Tibial artery (tissue), 4 donors: ENCODE results near the gene MBTPS1.

Source experiments
- DNase-seq, 2 donors: peaks; one replicate each; pipeline ENCODE4 v3.0.0-alpha.2; 2019
- H3K27ac ChIP-seq, 2 donors: fragments of 200-600 bp; sonication (generic) in 1 of 2; 1 replicate in 1 of 2; 2 replicates in 1 of 2; pipeline ENCODE4 v1.5.1; 2018 to 2019; ENCODE audit warnings: mild to moderate bottlenecking in 1 of 2
- H3K27me3 ChIP-seq, 2 donors: fragments of 200-600 bp; sonication (generic) in 1 of 2; one replicate each; pipeline versions ENCODE4 v1.5.1 to v1.6.0; 2016 to 2019
- H3K36me3 ChIP-seq, 3 donors: fragments of 200-600 bp; sonication (generic) in 2 of 3; one replicate each; pipeline ENCODE4 v1.5.1; 2016 to 2019; ENCODE audit warnings: mild to moderate bottlenecking in 2 of 3
- H3K4me1 ChIP-seq, 4 donors: fragments of 200-600 bp; sonication (generic) in 2 of 4; 1 replicate in 3 of 4; 2 replicates in 1 of 4; pipeline ENCODE4 v1.5.1; 2016 to 2019
- H3K4me3 ChIP-seq, 2 donors: fragments of 200-600 bp; sonication (generic) in 1 of 2; 1 replicate in 1 of 2; 2 replicates in 1 of 2; pipeline ENCODE4 v1.5.1; 2018 to 2019; ENCODE audit warnings: mild to moderate bottlenecking in 2 of 2
- H3K9me3 ChIP-seq, 3 donors: fragments of 200-600 bp; sonication (generic) in 1 of 3; one replicate each; pipeline ENCODE4 v1.5.1; 2016 to 2019
- CTCF ChIP-seq, 2 experiments: fragments of 200-600 bp in 1 of 2; fragments of 450-650 bp in 1 of 2; IDR thresholded peaks; one replicate each; pipeline ENCODE4 v1.5.1; 2017 to 2019; ENCODE audit warnings: antibody characterized with exemption in 2 of 2, mild to moderate bottlenecking in 1 of 2, moderate library complexity in 1 of 2
- intact Hi-C: fragments of 100-400 bp; cut with DNase I; formaldehyde crosslinking; loops from one replicate; pipeline ENCODE4 v1.15.0; 2023; ENCODE audit warnings: low total_unique reads

Gene MBTPS1

DNA sequence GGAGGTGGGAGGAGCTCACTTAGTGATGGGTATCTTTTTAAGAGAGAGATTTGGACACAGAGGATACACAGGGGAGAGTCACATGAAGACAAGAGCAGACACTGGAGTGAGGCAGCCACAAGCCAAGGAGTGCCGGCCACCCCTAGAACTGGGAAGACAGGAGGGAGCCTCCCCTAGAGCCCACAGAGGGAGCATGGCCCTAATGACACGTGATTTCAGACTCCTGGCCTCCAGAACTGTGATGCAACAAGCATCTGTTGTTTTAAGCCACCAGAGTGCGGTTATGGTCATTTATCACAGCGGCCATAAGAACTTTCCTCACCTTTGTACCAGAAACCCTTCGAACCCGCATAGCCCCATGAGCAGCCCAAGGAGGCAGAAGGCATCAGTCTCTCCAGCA lies 107.5 kb downstream of the MBTPS1 start:
- H3K9me3 ChIP-seq = no peaks in the 10 kb centered on the region
- DNase-seq = no peak
- H3K4me1 ChIP-seq = no peaks in the 10 kb centered on the region
- no peak for TF ChIP-seq CTCF (IDR thresholded peaks at IDR 0.05)
- no peak overlapping the region for H3K4me3 ChIP-seq
- H3K27ac ChIP-seq = no peak overlapping the region
- intact Hi-C loops = no loop called here
- H3K36me3 ChIP-seq = no peaks in the 10 kb centered on the region
- H3K27me3 ChIP-seq = peaks cover 0 to 28% of the 10 kb centered on the region in 2 donors

DNA sequence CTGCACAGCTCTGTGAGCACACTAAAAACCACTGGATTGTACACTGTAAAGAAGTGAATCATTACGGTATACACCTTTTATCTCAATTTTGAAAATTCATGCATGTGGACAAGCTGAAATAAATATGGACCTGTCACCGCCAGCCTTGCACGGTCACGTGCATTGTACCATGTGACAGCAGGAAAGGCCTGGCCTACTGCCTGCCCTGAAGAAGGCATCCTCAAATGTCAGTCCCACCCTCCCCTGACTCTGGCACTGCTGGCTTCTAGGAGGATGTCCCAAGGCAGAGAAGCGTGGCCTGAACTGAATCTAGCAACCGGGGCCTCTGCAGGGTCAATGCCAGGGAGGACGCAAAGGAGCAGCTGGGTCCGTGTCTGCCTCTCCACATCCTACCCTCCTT lies 108.8 kb downstream of the MBTPS1 start:
- Histone ChIP-seq H3K27ac (no peak overlapping the region), H3K9me3 (no peaks in the 10 kb centered on the region), H3K27me3 (peaks cover 0 to 30% of the 10 kb centered on the region in 2 donors), H3K36me3 (no peaks in the 10 kb centered on the region), H3K4me1 (no peaks in the 10 kb centered on the region), H3K4me3 (no peak overlapping the region)
- no peak for TF ChIP-seq CTCF (IDR thresholded peaks at IDR 0.05)
- intact Hi-C loops = no loop called here
- no peak for DNase-seq

- Histone ChIP-seq H3K4me3 (no peak overlapping the region), H3K36me3 (no peaks in the 10 kb centered on the region), H3K27me3 (peaks cover 0 to 33% of the 10 kb centered on the region in 2 donors), H3K4me1 (no peaks in the 10 kb centered on the region), H3K27ac (no peak overlapping the region), H3K9me3 (no peaks in the 10 kb centered on the region)
- no peak for TF ChIP-seq CTCF (IDR thresholded peaks at IDR 0.05)
- intact Hi-C loops = no loop called here
- no peak for DNase-seq
These were observed 109.2 kb downstream of the MBTPS1 start for GRCh38 chr16:84007520-84007919.

DNA sequence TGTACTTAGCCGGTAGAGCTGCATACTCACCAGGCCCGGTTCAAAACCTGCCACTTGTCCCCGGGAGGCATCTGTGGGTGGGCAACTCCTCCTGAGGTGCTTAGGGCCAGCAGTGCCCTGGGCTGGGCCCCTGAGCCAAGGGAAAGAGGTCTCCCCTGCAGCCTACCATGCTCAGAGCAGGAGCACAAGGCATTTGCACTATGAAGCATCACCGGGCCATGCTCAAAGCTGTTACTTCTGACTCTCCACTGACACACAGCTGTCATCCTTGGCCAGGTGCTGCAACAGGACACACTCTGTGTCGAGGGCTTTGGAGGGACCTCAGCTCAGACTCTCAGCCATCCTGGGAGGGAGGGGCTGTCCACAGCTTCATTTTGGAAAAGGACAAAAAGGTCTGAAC lies 111.4 kb downstream of the MBTPS1 start:
- intact Hi-C loops = no loop called here
- Histone ChIP-seq H3K36me3 (no peaks in the 10 kb centered on the region), H3K4me1 (no peaks in the 10 kb centered on the region), H3K27ac (no peak overlapping the region), H3K27me3 (peaks cover 0 to 50% of the 10 kb centered on the region in 2 donors), H3K4me3 (no peak overlapping the region), H3K9me3 (no peaks in the 10 kb centered on the region)
- no peak for TF ChIP-seq CTCF (IDR thresholded peaks at IDR 0.05)
- no peak for DNase-seq

DNA sequence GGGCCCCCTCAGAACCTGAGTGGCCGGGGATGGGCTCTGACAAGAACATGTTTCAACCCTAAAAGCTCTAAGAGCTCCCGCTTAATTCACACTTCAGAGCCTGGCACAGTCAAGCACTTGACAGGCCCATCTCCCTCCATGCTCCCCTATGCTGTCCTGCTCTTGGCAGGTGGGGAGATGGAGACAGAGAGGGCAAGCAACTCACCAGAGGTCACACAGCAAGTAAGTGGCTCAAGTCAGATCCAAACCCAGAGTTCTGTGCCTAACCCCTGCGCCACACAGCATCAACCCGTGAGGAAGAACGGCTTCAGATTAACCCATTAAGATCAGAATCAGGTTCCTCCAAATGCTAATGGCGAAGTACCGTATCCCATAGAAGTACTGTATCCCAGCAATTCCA lies 112.3 kb downstream of the MBTPS1 start:
- no peak overlapping the region for H3K27ac ChIP-seq
- intact Hi-C loops = no loop called here
- no peaks in the 10 kb centered on the region for H3K9me3 ChIP-seq
- peaks cover 0 to 59% of the 10 kb centered on the region in 2 donors for H3K27me3 ChIP-seq
- no peak for DNase-seq
- H3K4me1 ChIP-seq = no peaks in the 10 kb centered on the region
- no peak overlapping the region for H3K4me3 ChIP-seq
- TF ChIP-seq CTCF (IDR thresholded peaks at IDR 0.05) = no peak
- no peaks in the 10 kb centered on the region for H3K36me3 ChIP-seq
